Epithelial cell of esophagus (primary cell): Measurements from ENCODE around the gene PGAP6.
"Not testable (repeated sequence)": the region's sequence is repeated elsewhere in the genome, so short reads cannot be mapped to it uniquely, and the experiment has no call there.

Experiments used
- DNase-seq: peaks from one replicate; pipeline ENCODE4 v3.0.0; 2010; ENCODE audit warnings: low read depth
- H3K4me3 ChIP-seq: 2 replicates; pipeline ENCODE4 v1.5.1; 2011; ENCODE audit warnings: mild to moderate bottlenecking, low read length, control low read depth
- CTCF ChIP-seq: IDR thresholded peaks from 2 replicates; pipeline ENCODE4 v1.5.1; 2011; ENCODE audit warnings: low read depth, mild to moderate bottlenecking, low read length, control low read depth, inconsistent platforms; ENCODE audit not compliant: insufficient read depth; ENCODE audit errors: missing control alignments

Gene PGAP6

GRCh38 chr16:339680-340079 is 42.1 kb downstream of the PGAP6 start:
- no peak for DNase-seq
- no peak for TF ChIP-seq CTCF
- no peak overlapping the region for H3K4me3 ChIP-seq

- H3K4me3 ChIP-seq = no peak overlapping the region
- DNase-seq = no peak
- TF ChIP-seq CTCF = no peak
Observed at GRCh38 chr16:337975-338575, 43.7 kb downstream of the PGAP6 start.

GRCh38 chr16:337437-337836 is 44.3 kb downstream of the PGAP6 start:
- no peak for DNase-seq
- no peak overlapping the region for H3K4me3 ChIP-seq
- TF ChIP-seq CTCF = no peak

GRCh38 chr16:336269-336668 is 45.5 kb downstream of the PGAP6 start:
- no peak for DNase-seq
- TF ChIP-seq CTCF = no peak

GRCh38 chr16:334861-335632 is 46.7 kb downstream of the PGAP6 start:
- H3K4me3 ChIP-seq, DNase-seq: not testable (repeated sequence)

More at GRCh38 chr16:336269-336668, 45.5 kb downstream of the PGAP6 start:
- no peak overlapping the region for H3K4me3 ChIP-seq

- not testable (repeated sequence) for H3K4me3 ChIP-seq
Observed at GRCh38 chr16:334164-334832, 47.5 kb downstream of the PGAP6 start.

GRCh38 chr16:333406-334094 is 48.2 kb downstream of the PGAP6 start:
- DNase-seq = no peak
- no peak overlapping the region for H3K4me3 ChIP-seq
- no peak for TF ChIP-seq CTCF

More at GRCh38 chr16:334164-334832, 47.5 kb downstream of the PGAP6 start:
- not testable (repeated sequence) for DNase-seq

GRCh38 chr16:331181-331814 is 50.5 kb downstream of the PGAP6 start:
- DNase-seq = not testable (repeated sequence)

More at GRCh38 chr16:331181-331814, 50.5 kb downstream of the PGAP6 start:
- not testable (repeated sequence) for H3K4me3 ChIP-seq
